ENCODE data around the gene CYP3A5. TPM values are rescaled to one million over a fixed set of nuclear protein-coding genes. Genes with fewer than 3 reads are reported as not detected.
A peak's percentile ranks its signal among the peaks of the same experiment; 100 is the strongest.
"Not testable (repeated sequence)": the region's sequence is repeated elsewhere in the genome, so short reads cannot be mapped to it uniquely, and the experiment has no call there.

Gene CYP3A5
- 96.3 and 108 TPM in 2 replicates for total RNA-seq (2014; rRNA removed; shearing (Covaris generic))

GRCh38 chr7:99679400-99680191, at the start of gene CYP3A5:
CYP3A5 (minus strand) TSS chr7:99679996; CDS start chr7:99679896, 100 bp downstream.
- peak; percentile 90 for DNase-seq (ENCODE audit: low spot score)

GRCh38 chr7:99728615-99729014, 48.8 kb upstream of the CYP3A5 start:
- peak; percentile 55 for DNase-seq (ENCODE audit: low spot score)

- DNase-seq (ENCODE audit: low spot score) = not testable (repeated sequence)
Observed at GRCh38 chr7:99723201-99723600, 43.4 kb upstream of the CYP3A5 start.

GRCh38 chr7:99720800-99721595, 41.2 kb upstream of the CYP3A5 start:
- DNase-seq (ENCODE audit: low spot score) = no peak

GRCh38 chr7:99719996-99720769, 40.4 kb upstream of the CYP3A5 start:
- peak; percentile 76 for DNase-seq (ENCODE audit: low spot score)

GRCh38 chr7:99713995-99714570, 34.3 kb upstream of the CYP3A5 start:
- peak; percentile 49 for DNase-seq (ENCODE audit: low spot score)

- no peak for DNase-seq (ENCODE audit: low spot score)
Observed at GRCh38 chr7:99709838-99710578, 30.2 kb upstream of the CYP3A5 start.

GRCh38 chr7:99709260-99709659, 29.5 kb upstream of the CYP3A5 start:
- DNase-seq (ENCODE audit: low spot score) = no peak

GRCh38 chr7:99707096-99707495, 27.3 kb upstream of the CYP3A5 start:
- DNase-seq (ENCODE audit: low spot score) = no peak

GRCh38 chr7:99699946-99700345, 20.1 kb upstream of the CYP3A5 start:
- peak; percentile 52 for DNase-seq (ENCODE audit: low spot score)

- DNase-seq (ENCODE audit: low spot score) = peak; percentile 75
Observed at GRCh38 chr7:99698867-99699730, 19.3 kb upstream of the CYP3A5 start.

- no peak for DNase-seq (ENCODE audit: low spot score)
Observed at GRCh38 chr7:99694912-99695304, 15.1 kb upstream of the CYP3A5 start.

- DNase-seq (ENCODE audit: low spot score) = peak; percentile 70
Observed at GRCh38 chr7:99694201-99694911, 14.6 kb upstream of the CYP3A5 start.

- DNase-seq (ENCODE audit: low spot score) = peak; percentile 91
Observed at GRCh38 chr7:99693427-99694200, 13.8 kb upstream of the CYP3A5 start.

- DNase-seq (ENCODE audit: low spot score) = no peak
Observed at GRCh38 chr7:99693100-99693426, 13.3 kb upstream of the CYP3A5 start.

GRCh38 chr7:99692563-99692962, 12.8 kb upstream of the CYP3A5 start:
- DNase-seq (ENCODE audit: low spot score) = not testable (repeated sequence)

- DNase-seq (ENCODE audit: low spot score) = not testable (repeated sequence)
Observed at GRCh38 chr7:99691658-99692057, 11.9 kb upstream of the CYP3A5 start.

- DNase-seq (ENCODE audit: low spot score) = not testable (repeated sequence)
Observed at GRCh38 chr7:99690918-99691317, 11.1 kb upstream of the CYP3A5 start.

Data from HT-29 (cell line).